Renal pelvis (tissue), 4 donors: ENCODE data around the gene TSPAN7. TPM values are rescaled to one million over a fixed set of nuclear protein-coding genes. Genes with fewer than 3 reads are reported as not detected.

ENCODE experiments used
- DNase-seq: peaks from one replicate; pipeline ENCODE4 v3.0.0-alpha.2; 2013
- polyA plus RNA-seq, 3 donors: library from polyadenylated mRNA; unstranded; fragments of 120-200 nt; gene quantifications; one replicate each; pipeline ENCODE4 v1.2.1, GENCODE V29; 2013; ENCODE audit not compliant: insufficient read length in 3 of 3

The TSPAN7 gene
- polyA plus RNA-seq, 3 donors = 37.0 to 46.8 (median 46.6) TPM

GRCh38 chrX:38669428-38669827 is 108.1 kb downstream of the TSPAN7 start:
- no peak for DNase-seq

- no peak for DNase-seq
Observed at GRCh38 chrX:38672646-38673045, 111.3 kb downstream of the TSPAN7 start.

GRCh38 chrX:38675856-38676255 is 114.5 kb downstream of the TSPAN7 start:
- DNase-seq = no peak

- no peak for DNase-seq
Observed at GRCh38 chrX:38678183-38678582, 116.8 kb downstream of the TSPAN7 start.

- DNase-seq = no peak
Observed at GRCh38 chrX:38678821-38679220, 117.5 kb downstream of the TSPAN7 start.

- DNase-seq = no peak
Observed at GRCh38 chrX:38679695-38680094, 118.4 kb downstream of the TSPAN7 start.

GRCh38 chrX:38682095-38682494 is 120.8 kb downstream of the TSPAN7 start:
- DNase-seq = no peak

GRCh38 chrX:38692961-38693360 is 131.6 kb downstream of the TSPAN7 start:
- no peak for DNase-seq

GRCh38 chrX:38694394-38694793 is 133.1 kb downstream of the TSPAN7 start:
- no peak for DNase-seq

- DNase-seq = no peak
Observed at GRCh38 chrX:38697461-38697860, 136.1 kb downstream of the TSPAN7 start.

GRCh38 chrX:38699121-38699520 is 137.8 kb downstream of the TSPAN7 start:
- DNase-seq = no peak

- no peak for DNase-seq
Observed at GRCh38 chrX:38699696-38700095, 138.4 kb downstream of the TSPAN7 start.

GRCh38 chrX:38701073-38701472 is 139.7 kb downstream of the TSPAN7 start:
- DNase-seq = no peak

GRCh38 chrX:38704146-38704882 is 143.0 kb downstream of the TSPAN7 start:
- no peak for DNase-seq

GRCh38 chrX:38717871-38718270 is 156.5 kb downstream of the TSPAN7 start:
- DNase-seq = no peak

- DNase-seq = no peak
Observed at GRCh38 chrX:38718311-38718710, 157.0 kb downstream of the TSPAN7 start.

GRCh38 chrX:38726612-38727011 is 165.3 kb downstream of the TSPAN7 start:
- no peak for DNase-seq

GRCh38 chrX:38727668-38728067 is 166.3 kb downstream of the TSPAN7 start:
- DNase-seq = no peak

- no peak for DNase-seq
Observed at GRCh38 chrX:38732866-38733265, 171.5 kb downstream of the TSPAN7 start.

Other genes starting within 250 kb of the TSPAN7 start
- 10 to 100 TPM; 11.3 to 21.4 (median 21.1) TPM for gene RPGR, start 234.0 kb upstream of the TSPAN7 start, polyA plus RNA-seq
- not detected for gene OTC, start 208.9 kb upstream of the TSPAN7 start, polyA plus RNA-seq
- 10 to 100 TPM; 23.6 to 24.7 (median 23.7) TPM for gene MID1IP1, start 239.9 kb downstream of the TSPAN7 start, polyA plus RNA-seq